Activated B cell treated with CpG ODN at 0.5 μM for 24 hours (primary cell): ENCODE measurements around the gene LPIN1. TPM values are rescaled to one million over a fixed set of nuclear protein-coding genes. Genes with fewer than 3 reads are reported as not detected.

Experiments used
- ATAC-seq: fragments of 200-7000 bp; cut with Tn5 transposase; one replicate; pipeline ENCODE4 v1.10.0; 2021; ENCODE audit warnings: low read depth, mild to moderate bottlenecking, moderate library complexity
- CTCF ChIA-PET: fragments of 350-600 bp; sonication (Branson Sonifier 250); formaldehyde crosslinking; loops from one replicate; lab custom pipeline; 2021; ENCODE audit warnings: antibody characterized with exemption; lab: Charles Lee
- POLR2A ChIA-PET: fragments of 350-600 bp; sonication (Branson Sonifier 250); formaldehyde crosslinking; loops from one replicate; lab custom pipeline; 2021; ENCODE audit warnings: antibody characterized with exemption; lab: Charles Lee
- DNase-seq: peaks from one replicate; pipeline ENCODE4 v3.0.0; 2022
- H3K27ac Mint-ChIP-seq: one replicate; pipeline ENCODE4 v1.8.0; 2020; ENCODE audit warnings: mixed read lengths
- H3K27me3 Mint-ChIP-seq: one replicate; pipeline ENCODE4 v1.8.0; 2021; ENCODE audit warnings: mixed read lengths
- H3K36me3 Mint-ChIP-seq: one replicate; pipeline ENCODE4 v1.8.0; 2021; ENCODE audit warnings: low read depth, mixed read lengths
- H3K4me1 Mint-ChIP-seq: one replicate; pipeline ENCODE4 v1.8.0; 2021; ENCODE audit warnings: mixed read lengths
- H3K4me3 Mint-ChIP-seq: one replicate; pipeline ENCODE4 v1.8.0; 2020; ENCODE audit warnings: mild to moderate bottlenecking, mixed read lengths
- H3K9me3 Mint-ChIP-seq: one replicate; pipeline ENCODE4 v1.8.0; 2020; ENCODE audit warnings: mixed read lengths
- intact Hi-C: fragments of 100-400 bp; cut with micrococcal nuclease; formaldehyde crosslinking; loops from one replicate; pipeline ENCODE4 v1.15.1; 2024
- total RNA-seq: library from RNA; stranded (reverse); gene quantifications from 2 replicates; pipeline ENCODE4 v1.2.3, GENCODE V29; 2022
- TF ChIP-seq, protein P1 (sequence below): fragments of 200-600 bp; IDR thresholded peaks from one replicate; pipeline ENCODE4 v1.8.0; 2022; ENCODE audit warnings: antibody characterized with exemption, mild to moderate bottlenecking

The LPIN1 gene
- total RNA-seq, 1 donor from 2014 or later = 74.3 TPM

DNA sequence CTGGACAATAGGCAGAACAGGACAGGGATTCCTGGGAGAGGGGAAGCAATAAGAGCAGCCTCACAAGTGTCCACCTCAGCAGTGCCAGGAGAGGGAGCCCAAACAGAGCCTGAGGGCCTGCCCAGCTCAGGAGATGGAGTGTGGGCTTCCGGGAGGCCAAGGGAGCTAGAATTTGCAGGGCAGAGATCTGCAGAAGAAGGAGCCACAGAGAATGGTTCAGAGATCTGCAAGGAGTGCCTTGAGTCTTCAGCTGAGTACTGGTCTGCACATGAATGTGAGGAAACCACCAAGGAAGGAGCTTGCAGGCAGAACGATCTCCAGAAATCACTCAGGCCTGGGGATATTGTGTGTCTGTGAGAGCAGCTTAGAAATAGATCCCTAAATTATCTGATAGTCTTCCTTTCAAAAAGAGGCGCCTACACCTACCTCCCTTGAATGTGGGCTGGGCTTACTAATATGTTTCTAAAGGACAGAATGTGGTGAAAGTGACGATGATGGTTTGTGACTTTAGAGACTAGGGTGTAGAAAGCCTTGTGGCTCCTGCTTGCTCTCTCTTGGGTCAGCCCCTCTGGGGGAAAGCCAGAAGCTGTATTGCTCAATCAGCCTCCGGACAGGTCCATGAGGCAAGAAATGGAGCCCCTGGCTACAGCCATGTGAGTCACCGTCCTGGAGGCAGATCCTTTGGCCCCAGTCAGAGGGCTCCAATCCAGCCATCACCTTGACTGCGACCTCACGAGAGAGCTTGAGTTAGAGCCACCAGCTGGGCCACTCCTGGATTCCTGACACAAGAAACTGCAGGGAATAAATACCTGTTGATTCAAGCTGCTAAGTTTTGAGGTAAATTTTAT, 7.6 kb upstream of the LPIN1 start:
- CTCF ChIA-PET = interaction anchor here (0.6 to 3.2 kb wide), 11 partner anchors 12 to 126 kb away, joined by 3 to 47 read pairs (median 4); no protein-coding TSS in a partner anchor
- no peak overlapping the region for H3K4me3 Mint-ChIP-seq
- peaks cover 8% of the 10 kb centered on the region for H3K4me1 Mint-ChIP-seq
- POLR2A ChIA-PET = interaction anchor here (0.7 to 1.6 kb wide), 3 partner anchors 7 to 41 kb away, joined by 4 to 9 read pairs (median 6); partner anchors contain the start of gene LPIN1
- TF ChIP-seq, protein P1, sequence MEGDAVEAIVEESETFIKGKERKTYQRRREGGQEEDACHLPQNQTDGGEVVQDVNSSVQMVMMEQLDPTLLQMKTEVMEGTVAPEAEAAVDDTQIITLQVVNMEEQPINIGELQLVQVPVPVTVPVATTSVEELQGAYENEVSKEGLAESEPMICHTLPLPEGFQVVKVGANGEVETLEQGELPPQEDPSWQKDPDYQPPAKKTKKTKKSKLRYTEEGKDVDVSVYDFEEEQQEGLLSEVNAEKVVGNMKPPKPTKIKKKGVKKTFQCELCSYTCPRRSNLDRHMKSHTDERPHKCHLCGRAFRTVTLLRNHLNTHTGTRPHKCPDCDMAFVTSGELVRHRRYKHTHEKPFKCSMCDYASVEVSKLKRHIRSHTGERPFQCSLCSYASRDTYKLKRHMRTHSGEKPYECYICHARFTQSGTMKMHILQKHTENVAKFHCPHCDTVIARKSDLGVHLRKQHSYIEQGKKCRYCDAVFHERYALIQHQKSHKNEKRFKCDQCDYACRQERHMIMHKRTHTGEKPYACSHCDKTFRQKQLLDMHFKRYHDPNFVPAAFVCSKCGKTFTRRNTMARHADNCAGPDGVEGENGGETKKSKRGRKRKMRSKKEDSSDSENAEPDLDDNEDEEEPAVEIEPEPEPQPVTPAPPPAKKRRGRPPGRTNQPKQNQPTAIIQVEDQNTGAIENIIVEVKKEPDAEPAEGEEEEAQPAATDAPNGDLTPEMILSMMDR = no peak
- DNase-seq (no peak), ATAC-seq (peak; percentile 75)
- peaks cover 8% of the 10 kb centered on the region for H3K27me3 Mint-ChIP-seq
- intact Hi-C loops = loop anchor here (1.0 kb wide), 1 partner anchor 40 kb away; no protein-coding TSS in a partner anchor
- no peaks in the 10 kb centered on the region for H3K36me3 Mint-ChIP-seq
- no peak overlapping the region for H3K27ac Mint-ChIP-seq
- H3K9me3 Mint-ChIP-seq = no peaks in the 10 kb centered on the region

DNA sequence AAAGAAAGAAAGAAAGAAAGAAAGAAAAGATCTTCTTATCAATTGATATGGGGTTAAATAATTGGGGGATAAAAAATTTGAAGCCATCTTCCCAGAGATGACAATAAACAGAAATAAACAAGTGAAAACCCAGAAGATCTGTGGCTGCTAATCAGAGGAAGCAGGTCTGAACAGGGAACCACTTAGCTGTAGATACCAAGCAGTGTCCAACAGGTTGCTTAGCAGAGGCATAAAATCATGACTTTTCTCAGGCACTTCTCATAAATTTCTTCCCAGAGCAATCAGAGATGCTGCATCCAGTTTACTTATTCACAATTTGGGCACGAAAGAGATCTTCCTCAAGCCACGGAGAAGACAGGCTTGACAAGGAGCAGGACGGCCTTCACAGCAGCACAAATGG, 5.7 kb upstream of the LPIN1 start:
- TF ChIP-seq, protein P1 = no peak
- no peak overlapping the region for H3K27ac Mint-ChIP-seq
- intact Hi-C loops = loop anchor here (10.0 kb wide), 2 partner anchors 396 to 844 kb away; partner anchors contain the start of gene ROCK2
- H3K4me3 Mint-ChIP-seq = no peak overlapping the region
- H3K27me3 Mint-ChIP-seq = peaks cover 7% of the 10 kb centered on the region
- ChIA-PET CTCF (interaction anchor here (0.8 to 3.2 kb wide), 4 partner anchors 13 to 51 kb away, joined by 3 to 47 read pairs (median 6); no protein-coding TSS in a partner anchor), POLR2A (no interaction called here)
- ATAC-seq = no peak
- no peak for DNase-seq
- peaks cover 27% of the 10 kb centered on the region for H3K4me1 Mint-ChIP-seq
- H3K9me3 Mint-ChIP-seq = no peaks in the 10 kb centered on the region
- H3K36me3 Mint-ChIP-seq = no peaks in the 10 kb centered on the region

DNA sequence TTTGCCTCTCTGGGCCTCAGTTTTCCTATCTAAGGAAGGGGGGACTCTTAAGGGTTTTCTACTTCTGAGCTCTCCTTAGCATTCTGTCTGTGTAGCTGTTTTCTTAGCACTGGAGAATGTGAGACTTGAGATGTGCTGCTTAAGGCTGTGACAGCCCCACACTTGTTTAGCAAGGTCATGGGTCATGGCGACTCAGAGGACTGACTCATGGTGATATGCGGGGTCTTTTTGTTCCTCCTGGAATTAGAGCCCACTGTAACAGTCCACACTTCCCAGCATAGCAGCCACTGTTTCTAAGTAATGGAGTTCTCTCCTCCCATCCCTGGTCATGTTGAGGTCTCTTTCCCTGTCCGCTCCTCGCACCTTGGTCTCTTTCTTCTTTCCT, 4.1 kb upstream of the LPIN1 start:
- POLR2A ChIA-PET = interaction anchor here (1.3 kb wide), 1 partner anchor 11 kb away, joined by 4 read pairs; no protein-coding TSS in a partner anchor
- no peaks in the 10 kb centered on the region for H3K9me3 Mint-ChIP-seq
- intact Hi-C loops = loop anchor here (10.0 kb wide), 2 partner anchors 398 to 842 kb away; partner anchors contain the start of gene ROCK2

DNA sequence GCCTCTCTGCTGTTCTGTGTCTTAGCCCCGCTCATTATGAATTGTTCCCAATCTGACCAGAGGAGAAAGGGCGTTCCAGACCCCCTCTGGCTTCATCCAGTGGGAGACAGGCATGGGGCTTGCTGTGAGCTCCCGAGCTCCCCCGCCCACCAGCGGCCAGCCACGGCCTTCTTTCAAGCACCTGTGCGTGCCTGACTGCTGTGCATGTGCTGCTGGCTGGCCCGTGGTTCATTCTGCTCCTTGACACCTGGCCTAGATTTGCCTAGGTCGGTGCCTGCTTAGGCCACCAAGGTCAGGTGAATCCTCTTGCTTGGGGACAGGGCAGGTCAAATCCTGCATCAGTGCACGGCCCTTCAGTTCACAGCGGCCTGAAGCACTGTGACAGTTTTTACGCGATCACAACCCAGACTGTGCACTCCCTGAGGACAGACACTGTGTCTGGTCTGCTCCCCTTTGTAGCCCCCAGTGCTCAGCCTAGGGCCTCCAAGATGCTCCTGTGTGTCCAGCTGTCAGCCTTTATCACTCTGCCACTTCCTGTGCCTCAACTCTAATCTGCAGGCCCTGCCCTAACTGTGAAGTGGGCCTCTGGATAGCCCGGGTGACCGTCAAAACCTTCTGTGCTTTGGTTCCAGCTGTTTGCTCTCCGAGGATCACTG, 3.6 kb upstream of the LPIN1 start:
- no peak for DNase-seq
- intact Hi-C loops = loop anchor here (10.0 kb wide), 2 partner anchors 398 to 842 kb away; partner anchors contain the start of gene ROCK2
- Mint-ChIP-seq H3K4me3 (no peak overlapping the region), H3K36me3 (peaks cover 3% of the 10 kb centered on the region), H3K9me3 (no peaks in the 10 kb centered on the region), H3K4me1 (peaks cover 42% of the 10 kb centered on the region), H3K27me3 (no peaks in the 10 kb centered on the region), H3K27ac (no peak overlapping the region)
- ChIA-PET CTCF (interaction anchor here (1.2 to 6.9 kb wide), 2 partner anchors 36 to 43 kb away, joined by 3 to 54 read pairs; no protein-coding TSS in a partner anchor), POLR2A (interaction anchor here (1.3 to 3.0 kb wide), 2 partner anchors 11 kb away, joined by 4 to 39 read pairs; no protein-coding TSS in a partner anchor)
- no peak for ATAC-seq
- TF ChIP-seq, protein P1 = no peak

More for the DNA sequence above, 4.1 kb upstream of the LPIN1 start:
- no peak for DNase-seq
- H3K4me1 Mint-ChIP-seq = peaks cover 37% of the 10 kb centered on the region
- H3K27me3 Mint-ChIP-seq = no peaks in the 10 kb centered on the region
- CTCF ChIA-PET = interaction anchor here (2.7 to 6.9 kb wide), 2 partner anchors 12 to 36 kb away, joined by 8 to 54 read pairs; no protein-coding TSS in a partner anchor
- peaks cover 3% of the 10 kb centered on the region for H3K36me3 Mint-ChIP-seq
- TF ChIP-seq, protein P1 = no peak
- no peak for ATAC-seq
- H3K27ac Mint-ChIP-seq = no peak overlapping the region
- H3K4me3 Mint-ChIP-seq = no peak overlapping the region
